GM12872 (cell line): Measurements from ENCODE around the gene PTPMT1.

Source experiments
- TF ChIP-seq, protein P1 (sequence below): IDR thresholded peaks from 3 replicates; pipeline ENCODE4 v1.5.1; 2011; ENCODE audit warnings: low read depth, mild to moderate bottlenecking, low read length, moderate library complexity; ENCODE audit not compliant: insufficient read depth

PTPMT1 gene

DNA sequence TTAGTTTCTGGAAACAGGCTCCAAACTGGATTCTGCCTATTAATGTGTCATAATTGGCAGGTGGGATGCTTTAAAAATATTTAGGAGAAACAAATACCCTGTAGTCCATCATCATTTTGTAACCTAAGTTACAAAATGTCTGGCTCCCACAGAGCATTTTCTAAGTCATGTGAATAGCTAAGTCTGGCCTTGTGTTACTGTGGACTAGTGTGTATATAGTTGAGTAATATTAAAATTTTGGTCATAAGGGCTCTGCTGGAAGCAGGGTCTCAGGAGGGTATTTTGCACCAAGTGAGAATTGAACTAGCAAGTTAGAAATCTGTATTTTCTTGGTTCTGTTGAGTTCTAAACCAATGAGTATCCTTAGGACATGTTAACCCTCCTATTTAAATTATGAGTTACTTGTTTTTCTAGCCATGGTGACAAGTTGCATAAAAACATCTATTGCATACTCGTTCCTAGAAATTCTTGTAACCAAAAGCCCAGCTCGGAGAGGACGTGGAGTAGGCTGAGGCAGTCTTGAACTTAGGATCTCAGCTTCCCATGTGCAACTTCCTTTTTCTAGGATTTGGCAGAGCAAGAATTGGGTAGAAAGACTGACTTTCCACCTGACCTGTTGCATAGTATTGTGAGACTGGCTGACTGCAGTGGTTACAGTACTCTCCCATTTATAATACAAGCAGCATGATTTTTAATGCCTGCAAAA lies 5.4 kb downstream of the PTPMT1 start:
- TF ChIP-seq, protein P1, sequence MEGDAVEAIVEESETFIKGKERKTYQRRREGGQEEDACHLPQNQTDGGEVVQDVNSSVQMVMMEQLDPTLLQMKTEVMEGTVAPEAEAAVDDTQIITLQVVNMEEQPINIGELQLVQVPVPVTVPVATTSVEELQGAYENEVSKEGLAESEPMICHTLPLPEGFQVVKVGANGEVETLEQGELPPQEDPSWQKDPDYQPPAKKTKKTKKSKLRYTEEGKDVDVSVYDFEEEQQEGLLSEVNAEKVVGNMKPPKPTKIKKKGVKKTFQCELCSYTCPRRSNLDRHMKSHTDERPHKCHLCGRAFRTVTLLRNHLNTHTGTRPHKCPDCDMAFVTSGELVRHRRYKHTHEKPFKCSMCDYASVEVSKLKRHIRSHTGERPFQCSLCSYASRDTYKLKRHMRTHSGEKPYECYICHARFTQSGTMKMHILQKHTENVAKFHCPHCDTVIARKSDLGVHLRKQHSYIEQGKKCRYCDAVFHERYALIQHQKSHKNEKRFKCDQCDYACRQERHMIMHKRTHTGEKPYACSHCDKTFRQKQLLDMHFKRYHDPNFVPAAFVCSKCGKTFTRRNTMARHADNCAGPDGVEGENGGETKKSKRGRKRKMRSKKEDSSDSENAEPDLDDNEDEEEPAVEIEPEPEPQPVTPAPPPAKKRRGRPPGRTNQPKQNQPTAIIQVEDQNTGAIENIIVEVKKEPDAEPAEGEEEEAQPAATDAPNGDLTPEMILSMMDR = no peak

DNA sequence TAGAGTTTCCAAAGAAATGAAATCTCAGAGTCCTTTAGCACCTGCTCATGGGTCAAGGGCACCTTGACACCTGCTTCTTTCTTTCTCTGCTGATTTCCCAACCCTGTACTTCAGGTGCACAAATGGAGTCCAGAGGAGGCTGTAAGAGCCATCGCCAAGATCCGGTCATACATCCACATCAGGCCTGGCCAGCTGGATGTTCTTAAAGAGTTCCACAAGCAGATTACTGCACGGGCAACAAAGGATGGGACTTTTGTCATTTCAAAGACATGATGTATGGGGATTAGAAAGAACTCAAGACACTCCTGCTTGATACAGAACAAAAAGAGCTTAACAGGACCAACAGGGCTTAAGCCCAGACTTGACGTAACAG lies 5.9 kb downstream of the PTPMT1 start:
- TF ChIP-seq, protein P1 = no peak

DNA sequence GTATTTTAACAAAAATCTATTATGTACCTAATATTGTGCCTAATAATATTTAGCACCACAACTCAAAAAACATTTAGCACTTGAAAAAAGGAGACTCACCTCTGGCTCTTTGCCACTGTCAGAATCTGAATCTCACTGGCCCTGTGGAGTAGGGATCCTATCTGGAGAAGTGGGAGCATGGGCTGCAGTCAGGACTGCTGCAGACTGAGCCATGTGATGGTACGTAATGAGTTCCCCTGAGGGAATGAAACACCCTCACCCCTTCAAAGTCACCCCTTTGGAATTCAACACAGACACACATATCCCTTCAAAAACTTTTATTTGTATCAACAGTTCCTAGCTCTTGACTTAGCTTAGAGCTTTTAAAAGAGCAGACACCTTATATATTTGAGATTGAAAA lies 6.5 kb downstream of the PTPMT1 start:
- TF ChIP-seq, protein P1 = no peak

DNA sequence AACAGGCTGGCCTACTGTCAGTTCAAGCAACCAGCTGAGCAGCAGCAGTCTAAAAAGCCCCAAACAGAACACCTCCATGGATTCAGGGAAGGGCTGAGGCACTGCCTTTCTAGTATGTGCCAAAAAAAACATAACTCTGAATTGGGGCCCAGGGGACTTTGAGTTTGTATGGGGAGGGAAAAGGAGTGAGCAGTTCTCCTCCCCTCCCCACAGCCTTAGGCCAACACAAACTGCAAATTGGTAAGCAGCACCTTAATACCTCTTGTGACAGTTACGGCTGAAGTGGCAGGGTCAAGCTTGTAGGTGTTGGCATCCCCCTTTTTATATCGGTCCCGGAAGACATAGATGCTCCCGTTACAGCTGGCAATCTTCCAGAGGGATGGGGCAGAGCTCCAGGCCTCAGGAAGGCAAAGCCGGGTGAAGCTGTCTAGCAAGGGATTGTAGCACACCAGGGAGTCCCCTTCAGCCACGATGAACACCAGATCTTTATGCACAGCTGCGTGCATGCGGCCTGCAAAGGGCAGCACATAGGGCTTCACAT lies 7.4 kb downstream of the PTPMT1 start:
- TF ChIP-seq, protein P1 = no peak

DNA sequence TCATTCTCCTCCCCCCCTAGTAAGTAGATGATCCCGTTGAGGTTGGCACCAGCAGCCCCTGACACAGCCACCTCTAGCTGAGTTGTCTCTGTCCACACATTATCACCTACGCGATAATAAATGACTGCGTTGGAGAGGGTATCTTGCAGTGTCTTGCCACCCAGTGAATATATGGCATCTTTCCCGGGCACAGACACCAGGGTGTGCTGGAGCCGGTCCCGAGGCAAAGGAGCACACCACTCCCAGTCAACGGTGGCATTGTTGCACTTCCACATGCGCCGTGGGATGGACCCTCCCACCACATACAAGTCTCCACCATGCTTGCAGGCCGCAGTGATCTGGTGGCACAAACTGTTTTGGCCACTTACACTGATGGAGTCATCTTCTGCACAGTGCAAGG lies 7.9 kb downstream of the PTPMT1 start:
- TF ChIP-seq, protein P1 = no peak

DNA sequence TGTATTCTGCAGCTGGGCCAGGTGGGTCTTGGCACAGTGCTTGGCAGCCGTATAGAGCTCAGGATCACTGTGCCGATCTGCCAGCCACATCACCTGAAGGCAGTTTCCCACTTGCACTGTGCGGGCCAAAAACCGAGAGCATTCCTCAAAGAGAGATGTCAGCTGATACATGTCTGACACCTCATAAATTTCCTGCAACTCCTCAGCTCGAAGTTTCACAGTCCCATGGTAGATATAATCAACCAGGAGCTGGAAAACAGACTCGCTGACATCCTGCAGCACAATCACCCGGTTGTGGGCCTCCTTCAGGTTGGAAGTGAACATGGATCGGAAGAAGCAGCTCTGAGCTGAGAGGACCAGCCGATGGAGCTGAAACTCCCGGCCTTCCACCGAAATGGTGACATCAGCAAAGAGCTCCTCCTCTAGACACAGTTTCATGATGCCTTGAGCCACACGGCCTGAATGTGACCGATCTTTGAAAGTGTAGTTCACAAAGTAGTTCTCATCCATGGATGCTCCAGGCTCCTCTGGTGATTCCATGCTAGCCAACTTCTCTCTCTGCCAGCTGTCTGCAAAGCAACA lies 12.2 kb downstream of the PTPMT1 start:
- TF ChIP-seq, protein P1 = no peak

DNA sequence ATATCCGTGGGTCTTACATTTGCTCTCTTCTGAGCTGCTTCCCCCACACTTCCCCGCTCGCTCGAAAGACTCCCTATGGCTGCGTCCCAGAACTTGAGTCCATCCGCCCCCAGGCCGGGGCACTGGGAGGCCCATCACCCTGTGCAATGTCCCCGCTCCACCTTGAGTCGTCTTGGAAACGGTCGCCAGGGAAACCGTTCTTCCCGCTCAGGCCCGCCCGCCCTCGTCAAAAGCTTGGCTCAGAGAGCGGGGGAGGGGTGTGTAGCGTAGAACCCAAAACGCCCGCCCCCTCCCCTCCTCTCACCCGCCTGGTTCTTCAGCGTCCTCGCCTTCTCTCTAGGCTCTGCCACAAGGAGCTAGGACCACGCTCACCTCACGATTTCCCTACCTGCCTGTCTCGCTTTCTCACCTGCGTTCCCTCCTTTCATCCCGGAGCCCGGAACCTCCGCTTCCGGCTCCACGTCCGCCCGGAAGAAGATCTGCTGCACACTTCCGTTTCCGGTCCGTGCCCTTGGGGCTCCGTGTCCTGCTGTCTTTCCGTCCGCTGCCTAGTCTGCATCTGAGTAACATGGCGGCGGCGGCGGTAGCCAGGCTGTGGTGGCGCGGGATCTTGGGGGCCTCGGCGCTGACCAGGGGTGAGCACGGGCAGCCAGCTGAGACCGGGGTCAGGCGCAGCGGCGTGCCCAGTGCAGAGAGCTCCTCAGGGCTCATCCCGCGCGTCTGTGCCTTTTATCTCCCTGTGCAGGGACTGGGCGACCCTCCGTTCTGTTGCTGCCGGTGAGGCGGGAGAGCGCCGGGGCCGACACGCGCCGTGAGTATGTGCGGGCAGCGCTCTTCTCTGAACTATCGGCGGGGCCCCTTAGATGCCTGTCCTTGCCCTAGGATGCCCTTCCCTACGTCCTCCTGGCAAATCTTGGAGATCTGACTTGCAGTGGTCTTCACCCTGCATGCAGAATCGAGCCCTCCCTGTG lies 13.4 kb downstream of the PTPMT1 start, which contains the start of the genes KBTBD4 and NDUFS3:
TSS of gene KBTBD4 (minus strand) at position 447 of the 971 bp plus-strand sequence. CDS start at position 428, 19 bp downstream.
TSS of gene NDUFS3 (plus strand) at position 551 of the 971 bp plus-strand sequence. CDS start at position 569, 18 bp downstream.
- TF ChIP-seq, protein P1 = no peak
